EL (cell line): ENCODE results near the gene ADD3.

ENCODE experiments used
- DNase-seq: peaks from one replicate; pipeline ENCODE4 v3.0.0-alpha.2; 2016

Gene ADD3, protein sequence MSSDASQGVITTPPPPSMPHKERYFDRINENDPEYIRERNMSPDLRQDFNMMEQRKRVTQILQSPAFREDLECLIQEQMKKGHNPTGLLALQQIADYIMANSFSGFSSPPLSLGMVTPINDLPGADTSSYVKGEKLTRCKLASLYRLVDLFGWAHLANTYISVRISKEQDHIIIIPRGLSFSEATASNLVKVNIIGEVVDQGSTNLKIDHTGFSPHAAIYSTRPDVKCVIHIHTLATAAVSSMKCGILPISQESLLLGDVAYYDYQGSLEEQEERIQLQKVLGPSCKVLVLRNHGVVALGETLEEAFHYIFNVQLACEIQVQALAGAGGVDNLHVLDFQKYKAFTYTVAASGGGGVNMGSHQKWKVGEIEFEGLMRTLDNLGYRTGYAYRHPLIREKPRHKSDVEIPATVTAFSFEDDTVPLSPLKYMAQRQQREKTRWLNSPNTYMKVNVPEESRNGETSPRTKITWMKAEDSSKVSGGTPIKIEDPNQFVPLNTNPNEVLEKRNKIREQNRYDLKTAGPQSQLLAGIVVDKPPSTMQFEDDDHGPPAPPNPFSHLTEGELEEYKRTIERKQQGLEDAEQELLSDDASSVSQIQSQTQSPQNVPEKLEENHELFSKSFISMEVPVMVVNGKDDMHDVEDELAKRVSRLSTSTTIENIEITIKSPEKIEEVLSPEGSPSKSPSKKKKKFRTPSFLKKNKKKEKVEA

GRCh38 chr10:110007701-110008517 lies at the start of gene ADD3:
Gene ADD3 (plus strand): TSS chr10:110007984. CDS start chr10:110100654, 92,670 bp downstream.
- DNase-seq = peak; percentile 94

DNA sequence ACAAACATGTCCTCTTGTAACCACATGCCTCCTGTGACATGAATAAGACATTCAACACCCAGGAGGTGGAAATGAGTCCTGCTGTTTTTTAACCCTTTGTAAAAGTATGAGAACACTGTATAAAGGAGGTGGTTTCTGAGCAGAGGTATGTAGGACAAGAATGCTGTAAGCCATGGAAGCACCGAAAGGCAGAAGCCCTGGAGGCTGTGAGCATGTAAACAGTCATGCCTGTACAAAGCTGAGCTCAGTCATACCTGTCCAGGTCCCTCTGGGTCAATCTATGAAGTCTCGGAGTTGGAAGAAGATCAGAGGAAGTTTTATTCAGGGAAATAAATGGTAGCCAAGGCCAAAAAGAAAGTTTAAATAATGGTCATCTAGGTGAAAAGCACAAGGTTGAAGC lies 49.7 kb upstream of the ADD3 start:
- DNase-seq = no peak

DNA sequence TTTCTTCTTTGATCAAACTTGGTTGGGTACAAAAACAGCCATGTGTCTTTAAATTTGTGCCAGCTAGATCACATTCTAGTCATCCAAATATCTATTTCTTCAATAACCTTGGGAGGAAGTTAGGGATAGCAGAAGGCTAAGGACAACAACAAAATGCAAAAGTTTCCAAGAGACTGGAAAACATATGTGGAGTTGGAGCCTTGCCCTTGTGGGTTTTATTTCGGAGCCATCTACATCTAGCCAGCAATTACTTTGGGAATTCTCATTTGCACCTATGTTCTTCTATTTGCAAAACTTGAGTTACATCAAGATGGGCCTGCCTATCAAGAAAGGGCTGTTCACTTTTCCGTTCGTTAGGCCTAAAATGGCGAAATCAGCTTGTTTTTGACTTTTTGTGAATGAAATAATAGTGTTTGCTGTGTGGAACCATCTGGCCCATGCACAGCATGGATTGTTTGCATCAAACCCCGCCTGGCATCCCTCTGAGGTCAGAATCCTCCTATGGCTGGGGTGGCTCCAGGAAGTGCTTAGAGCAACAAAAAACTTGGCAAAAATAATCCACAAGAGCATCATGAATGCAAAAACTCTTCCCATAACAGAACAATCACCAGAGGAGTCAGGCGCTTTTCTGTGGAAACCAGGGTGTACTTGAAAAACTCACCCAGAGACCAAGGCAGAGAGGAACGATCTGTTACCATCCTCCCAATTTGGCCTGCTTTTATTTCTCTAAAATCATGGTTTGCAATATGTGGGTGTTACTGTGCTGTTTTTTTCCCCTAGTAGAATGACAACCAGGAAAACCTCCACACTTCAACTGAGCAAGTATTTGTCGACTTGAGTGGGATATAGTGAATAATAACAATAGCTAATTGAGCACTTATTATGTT lies 48.3 kb upstream of the ADD3 start:
- no peak for DNase-seq

GRCh38 chr10:109960682-109961081 lies 47.1 kb upstream of the ADD3 start:
- no peak for DNase-seq

DNA sequence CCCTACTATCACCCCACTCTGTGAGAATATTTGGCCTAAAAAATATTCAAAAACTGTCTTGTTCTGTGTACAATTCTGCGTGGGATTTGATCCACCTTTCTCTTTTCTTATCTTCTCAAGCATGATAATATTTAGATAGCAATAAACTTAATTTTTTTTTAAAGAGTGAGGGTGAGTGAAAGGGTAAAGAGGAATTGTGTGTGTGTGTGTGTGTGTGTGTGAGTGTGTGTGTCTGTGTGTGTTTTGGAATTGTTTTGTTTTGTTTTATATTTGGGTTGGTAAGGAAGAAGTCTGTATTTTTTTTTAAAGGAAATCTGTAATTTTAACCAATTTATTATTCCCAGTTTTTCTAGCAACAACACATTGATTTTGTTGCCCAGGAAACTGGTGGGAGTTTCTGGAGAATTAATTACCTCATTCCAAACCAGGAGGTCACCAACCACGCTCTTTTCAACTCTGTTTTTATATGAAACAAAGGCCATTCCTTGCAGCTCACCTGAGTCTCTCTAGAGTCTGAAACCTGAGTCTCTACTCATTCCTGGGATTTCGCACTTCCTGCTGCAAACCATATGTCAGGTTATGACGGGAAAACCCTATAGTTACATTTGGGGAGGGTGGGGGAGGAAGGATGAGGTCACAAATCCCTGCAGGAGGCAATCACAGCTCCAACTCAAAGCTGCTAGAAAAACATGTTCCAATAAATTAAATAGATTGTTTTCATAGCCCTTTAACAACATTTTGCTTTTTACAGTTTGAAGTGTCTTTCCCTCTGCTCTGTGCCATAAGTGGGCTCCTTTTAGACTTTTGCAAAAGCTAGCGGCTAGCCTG lies 46.4 kb upstream of the ADD3 start:
- DNase-seq = peak; percentile 23

DNA sequence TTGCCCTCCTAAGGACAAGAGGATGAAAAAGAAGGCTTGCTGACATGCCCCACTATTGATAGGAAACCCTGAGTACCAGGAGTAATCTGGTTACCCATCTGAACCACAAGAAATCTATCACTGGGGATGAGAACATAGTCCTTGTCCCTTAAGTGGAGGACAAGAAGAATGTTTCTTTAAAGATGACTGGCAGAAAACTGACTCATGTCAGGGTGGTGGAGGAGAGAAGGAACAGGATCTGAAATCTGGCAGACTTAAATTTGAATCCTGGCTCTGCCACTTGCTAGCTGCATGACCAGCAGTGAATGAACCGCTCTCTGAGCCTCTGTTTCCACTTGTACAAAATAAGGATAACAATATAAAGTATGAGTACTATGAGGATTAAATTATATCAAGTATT lies 45.5 kb upstream of the ADD3 start:
- DNase-seq = no peak

DNA sequence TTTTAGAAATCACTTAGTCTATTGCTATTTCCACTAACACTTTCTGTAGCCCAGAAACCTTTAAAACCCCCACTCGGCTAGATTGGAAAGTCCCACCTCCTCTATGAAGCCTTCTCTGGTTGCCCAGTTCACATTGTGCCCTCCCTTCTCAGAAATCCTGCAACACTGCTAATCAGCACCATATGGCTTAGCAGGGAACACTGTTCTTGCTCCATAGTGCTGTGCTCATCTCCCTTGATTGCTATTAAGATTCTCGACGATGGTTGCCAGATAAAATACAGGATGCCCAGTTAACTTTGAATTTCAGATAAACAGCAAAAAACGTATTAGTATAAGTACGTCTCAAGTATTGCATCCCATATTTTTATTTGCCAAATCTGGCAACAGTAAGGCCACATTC lies 44.3 kb upstream of the ADD3 start:
- DNase-seq = no peak

DNA sequence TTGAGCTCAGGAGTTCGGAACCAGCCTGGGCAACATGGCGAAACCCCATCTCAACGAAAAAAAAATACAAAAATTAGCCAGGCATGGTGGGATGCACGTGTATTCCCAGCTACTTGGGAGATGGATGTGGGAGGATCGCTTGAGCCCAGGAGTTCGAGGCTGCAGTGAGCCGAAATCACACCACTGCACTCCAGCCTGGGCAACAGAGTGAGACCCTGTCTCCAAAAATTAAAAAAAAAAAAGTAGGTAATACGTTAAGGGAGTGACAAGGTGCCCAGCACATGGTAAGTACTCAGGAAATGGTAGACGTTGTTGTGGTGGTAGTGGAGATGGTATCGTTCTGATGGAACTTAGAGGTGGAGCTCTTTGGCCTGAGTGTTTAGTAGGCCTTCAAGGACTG lies 43.5 kb upstream of the ADD3 start:
- no peak for DNase-seq

DNA sequence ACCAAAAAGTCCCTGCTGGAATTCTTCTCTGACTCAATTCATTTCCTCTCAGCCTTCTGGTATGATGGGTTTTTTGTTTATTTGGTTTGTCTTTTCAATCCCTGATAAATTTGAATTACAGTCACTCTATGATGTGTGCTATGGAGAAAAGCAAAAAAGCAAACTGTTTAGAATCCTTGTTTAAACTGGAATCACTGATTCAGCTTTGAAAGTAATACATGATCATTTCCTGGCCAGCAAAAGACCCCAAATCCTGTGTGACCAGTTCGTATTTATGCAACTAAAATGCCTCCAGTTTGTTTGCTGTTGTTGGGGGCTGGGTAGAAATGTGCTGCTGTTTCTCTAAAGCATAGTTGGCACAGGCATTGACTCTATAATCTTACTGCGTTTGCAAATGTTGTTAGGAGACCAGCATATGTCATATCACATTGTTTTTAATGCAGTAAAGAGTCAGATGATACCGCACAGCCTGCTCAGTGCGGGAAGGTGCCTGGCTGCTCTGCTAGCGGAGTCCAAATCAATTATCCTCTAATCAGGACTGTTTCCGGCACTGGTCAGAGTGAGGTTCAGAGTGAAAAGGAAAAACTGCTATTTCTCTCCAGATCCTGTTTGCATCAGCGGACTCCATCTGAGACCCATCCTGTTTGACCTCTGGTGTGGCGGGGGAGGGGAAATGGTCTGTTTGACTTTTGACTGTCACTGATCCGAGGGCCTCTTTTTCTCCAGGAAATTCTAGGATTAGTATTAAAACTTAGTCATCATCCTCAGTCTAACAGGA lies 40.6 kb upstream of the ADD3 start:
- DNase-seq = peak; percentile 64

GRCh38 chr10:109967739-109968088 lies 40.1 kb upstream of the ADD3 start:
- DNase-seq = no peak

- no peak for DNase-seq
Observed at GRCh38 chr10:109968953-109969759, 38.6 kb upstream of the ADD3 start.

DNA sequence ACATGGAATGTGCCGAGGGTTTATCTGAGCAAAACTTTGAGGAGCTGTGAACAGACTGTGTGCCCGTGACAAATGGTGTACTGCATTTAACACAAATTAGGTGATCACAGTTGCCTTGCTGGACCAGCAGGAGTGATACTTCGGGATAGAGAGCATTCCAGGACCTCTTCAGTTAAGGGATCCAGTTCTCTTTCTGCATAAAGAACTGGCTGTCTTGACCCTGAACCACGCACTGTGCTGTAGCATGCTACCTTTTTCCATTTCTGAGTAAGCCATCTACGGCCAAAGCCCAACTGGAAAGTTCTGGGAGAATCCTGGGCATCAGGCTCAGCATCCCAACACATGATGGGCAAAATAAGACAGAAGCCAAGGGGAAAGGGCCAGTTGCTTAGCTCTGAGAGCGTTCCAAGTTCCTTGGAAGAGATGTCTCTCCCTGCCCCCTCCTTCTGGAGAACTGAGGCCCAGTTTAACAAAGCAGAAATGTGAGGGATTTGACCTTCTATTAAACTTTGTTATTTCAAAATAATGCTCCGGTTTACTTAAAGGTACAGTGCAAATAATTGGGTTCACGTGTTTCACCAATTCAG lies 37.9 kb upstream of the ADD3 start:
- DNase-seq = no peak

DNA sequence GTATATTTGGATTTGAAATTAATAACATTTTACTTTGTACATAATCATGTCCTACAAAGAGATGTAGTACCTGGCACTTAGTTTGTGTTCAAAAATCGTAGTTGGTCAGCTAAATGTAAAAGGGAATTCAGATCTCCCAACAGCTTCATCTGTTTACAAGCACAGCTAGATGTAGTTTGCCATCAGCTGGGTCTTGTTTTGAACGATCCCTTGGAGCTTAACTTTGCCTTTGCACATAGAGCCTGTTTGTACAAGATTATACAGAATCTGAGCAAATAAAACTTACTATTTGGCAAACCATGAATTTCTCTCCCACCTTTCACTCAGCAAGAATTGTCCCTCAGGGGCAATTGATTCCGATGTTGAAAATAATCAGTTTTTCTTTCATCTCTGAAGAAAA lies 36.1 kb upstream of the ADD3 start:
- DNase-seq = no peak

GRCh38 chr10:109972372-109973001 lies 35.3 kb upstream of the ADD3 start:
- no peak for DNase-seq

GRCh38 chr10:109973326-109973829 lies 34.4 kb upstream of the ADD3 start:
- no peak for DNase-seq

- DNase-seq = no peak
Observed at GRCh38 chr10:109974504-109975191, 33.1 kb upstream of the ADD3 start.

- no peak for DNase-seq
Observed at GRCh38 chr10:109975244-109976190, 32.3 kb upstream of the ADD3 start.
